GM12878 (cell line): ENCODE data around the gene ENPP4. TPM values are rescaled to one million over a fixed set of nuclear protein-coding genes. Genes with fewer than 3 reads are reported as not detected.

Experiments used
- BHLHE40 ChIP-seq, 2 experiments: fragments of 450-650 bp in 1 of 2; IDR thresholded peaks; 2 replicates each; pipeline ENCODE4 v1.6.1; 2011 to 2017; ENCODE audit warnings: low read depth in 2 of 2, borderline replicate concordance in 1 of 2, improper control_type of control experiment in 1 of 2, low read length in 1 of 2, mild to moderate bottlenecking in 1 of 2
- ELK1 ChIP-seq: IDR thresholded peaks from 2 replicates; pipeline ENCODE4 v1.6.1; 2012; ENCODE audit warnings: low read depth, low read length, improper control_type of control experiment
- GABPA ChIP-seq: IDR thresholded peaks from 2 replicates; pipeline ENCODE4 v1.6.1; 2014; ENCODE audit warnings: antibody characterized with exemption, low read depth, mild to moderate bottlenecking, inconsistent platforms
- HCFC1 ChIP-seq: fragments of 150-350 bp; IDR thresholded peaks from 2 replicates; pipeline ENCODE4 v1.6.1; 2014; ENCODE audit warnings: low read length
- LARP7 ChIP-seq: fragments of 450-650 bp; IDR thresholded peaks from 2 replicates; pipeline ENCODE4 v1.6.1; 2017; ENCODE audit warnings: mild to moderate bottlenecking
- MXI1 ChIP-seq: fragments of 150-350 bp; IDR thresholded peaks from 2 replicates; pipeline ENCODE4 v1.6.1; 2011; ENCODE audit warnings: low read depth, mild to moderate bottlenecking, inconsistent platforms, low read length, improper control_type of control experiment
- NFYB ChIP-seq: IDR thresholded peaks from 2 replicates; pipeline ENCODE4 v1.6.1; 2011; ENCODE audit warnings: low read depth, mild to moderate bottlenecking, low read length, improper control_type of control experiment, moderate library complexity; ENCODE audit not compliant: insufficient read depth
- NR2C2 ChIP-seq: IDR thresholded peaks from 2 replicates; pipeline ENCODE4 v1.6.1; 2011; ENCODE audit warnings: borderline replicate concordance, low read depth; ENCODE audit not compliant: control insufficient read depth, insufficient read length
- PBX3 ChIP-seq: IDR thresholded peaks from 2 replicates; pipeline ENCODE4 v1.6.1; 2011; ENCODE audit warnings: mild to moderate bottlenecking, low read depth, low read length, moderate library complexity; ENCODE audit not compliant: insufficient replicate concordance
- PRDM15 ChIP-seq: fragments of 450-650 bp; formaldehyde crosslinking; IDR thresholded peaks from 2 replicates; pipeline ENCODE4 v1.4.0; 2020; ENCODE audit warnings: mild to moderate bottlenecking, moderate library complexity
- SUZ12 ChIP-seq: fragments of 200-600 bp; sonication (generic); IDR thresholded peaks from one replicate; pipeline ENCODE4 v1.6.1; 2018; ENCODE audit warnings: antibody characterized with exemption, mild to moderate bottlenecking; ENCODE audit not compliant: unreplicated experiment
- TCF3 ChIP-seq: IDR thresholded peaks from 2 replicates; pipeline ENCODE4 v1.6.1; 2012; ENCODE audit warnings: low read depth, mild to moderate bottlenecking, low read length, borderline replicate concordance; ENCODE audit not compliant: insufficient read depth
- ZBTB33 ChIP-seq: fragments of 450-650 bp; IDR thresholded peaks from 2 replicates; pipeline ENCODE4 v1.6.1; 2017; ENCODE audit warnings: mild to moderate bottlenecking
- polyA plus RNA-seq, 11 experiments: library from polyadenylated mRNA; depleted of rRNA in 4 of 11; unstranded in 6 of 11; stranded (reverse) in 5 of 11; fragments of >200 nt; fragmentation: Nextera tagmentation in 4 of 11; fragmentation: Illumina TruSeq in 1 of 11; extraction: Ambion mirVana in 4 of 11; extraction: Trizol in 1 of 11; gene quantifications; 1 replicate in 1 of 11; 2 replicates in 10 of 11; pipeline versions ENCODE4 v1.2.1 to v1.2.3, GENCODE V29; 2011 to 2016; ENCODE audit warnings: inconsistent platforms in 2 of 11, missing spikeins in 2 of 11, low read depth in 1 of 11
- total RNA-seq, 4 experiments: library from RNA; depleted of rRNA in 3 of 4; stranded (reverse); fragments of >200 nt in 3 of 4; fragmentation: Illumina TruSeq in 1 of 4; extraction: Trizol in 1 of 4; gene quantifications; 2 replicates each; pipeline versions ENCODE4 v1.2.1 to v1.2.3, GENCODE V29; 2013 to 2021

The ENPP4 gene
- total and polyA plus RNA-seq, 10 of the 15 experiments (the other 5 are each of a cell fraction or from before 2014, with no cell fraction given): 3.3 to 9.7 (median 5.3) TPM

- 0 out of 2 replicates have a peak, but pooled peaks have one; percentile 12 for TF ChIP-seq TCF3
- TF ChIP-seq MXI1: no peak
- TF ChIP-seq NFYB: peak; percentile 77; the same call in 1 of the 2 replicates
- TF ChIP-seq ELK1: no peak
- TF ChIP-seq ZBTB33: no peak
- no peak for TF ChIP-seq SUZ12
- no peak for TF ChIP-seq HCFC1
- no peak for TF ChIP-seq LARP7
- TF ChIP-seq PBX3: peak; percentile 93
- TF ChIP-seq PRDM15: no peak
- TF ChIP-seq GABPA: no peak
- TF ChIP-seq NR2C2: no peak
- TF ChIP-seq BHLHE40 (IDR thresholded peaks at IDR 0.05; ENCODE audit: borderline replicate concordance in 1 of 2, low read depth in 2 of 2, low read length in 1 of 2): peak in 1 of 2 experiments; percentile 46; a peak in 1 of 4 replicates
- TF ChIP-seq, all 136 proteins: peak for 9
Measured at GRCh38 chr6:46170357-46171289, 40.8 kb downstream of the ENPP4 start, which contains the start of gene ENPP5 (continued).
